ENCODE measurements around the gene CD6.

Gene CD6

DNA sequence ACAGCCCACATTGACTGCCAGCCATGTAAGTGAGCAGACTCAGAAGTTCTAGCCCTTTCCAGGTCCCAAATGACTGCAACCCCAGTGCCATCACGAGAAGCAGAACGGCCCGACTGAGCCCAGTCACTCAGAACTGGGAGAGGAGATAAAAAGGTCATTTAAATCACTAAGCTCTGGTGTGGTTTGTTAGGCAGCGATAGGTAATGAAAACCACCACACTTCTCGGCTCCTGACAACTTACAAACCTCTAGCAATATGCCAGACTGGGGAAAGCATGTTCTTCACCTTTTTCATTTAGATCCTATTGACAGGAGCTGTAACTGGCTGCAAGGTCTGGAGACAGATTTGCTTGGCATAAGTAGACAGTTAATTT lies 26.2 kb upstream of the CD6 start:
- DNase-seq (ENCODE audit: low read depth, low spot score): no peak
- TF ChIP-seq, protein P1, sequence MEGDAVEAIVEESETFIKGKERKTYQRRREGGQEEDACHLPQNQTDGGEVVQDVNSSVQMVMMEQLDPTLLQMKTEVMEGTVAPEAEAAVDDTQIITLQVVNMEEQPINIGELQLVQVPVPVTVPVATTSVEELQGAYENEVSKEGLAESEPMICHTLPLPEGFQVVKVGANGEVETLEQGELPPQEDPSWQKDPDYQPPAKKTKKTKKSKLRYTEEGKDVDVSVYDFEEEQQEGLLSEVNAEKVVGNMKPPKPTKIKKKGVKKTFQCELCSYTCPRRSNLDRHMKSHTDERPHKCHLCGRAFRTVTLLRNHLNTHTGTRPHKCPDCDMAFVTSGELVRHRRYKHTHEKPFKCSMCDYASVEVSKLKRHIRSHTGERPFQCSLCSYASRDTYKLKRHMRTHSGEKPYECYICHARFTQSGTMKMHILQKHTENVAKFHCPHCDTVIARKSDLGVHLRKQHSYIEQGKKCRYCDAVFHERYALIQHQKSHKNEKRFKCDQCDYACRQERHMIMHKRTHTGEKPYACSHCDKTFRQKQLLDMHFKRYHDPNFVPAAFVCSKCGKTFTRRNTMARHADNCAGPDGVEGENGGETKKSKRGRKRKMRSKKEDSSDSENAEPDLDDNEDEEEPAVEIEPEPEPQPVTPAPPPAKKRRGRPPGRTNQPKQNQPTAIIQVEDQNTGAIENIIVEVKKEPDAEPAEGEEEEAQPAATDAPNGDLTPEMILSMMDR (IDR thresholded peaks at IDR 0.05; ENCODE audit: low read depth, low read length): no peak
- H3K4me3 ChIP-seq (ENCODE audit: low read depth, low read length): no peak overlapping the region
- in situ Hi-C loops (cut with HindIII; ENCODE audit: low sequenced_read_pairs): no loop called here

DNA sequence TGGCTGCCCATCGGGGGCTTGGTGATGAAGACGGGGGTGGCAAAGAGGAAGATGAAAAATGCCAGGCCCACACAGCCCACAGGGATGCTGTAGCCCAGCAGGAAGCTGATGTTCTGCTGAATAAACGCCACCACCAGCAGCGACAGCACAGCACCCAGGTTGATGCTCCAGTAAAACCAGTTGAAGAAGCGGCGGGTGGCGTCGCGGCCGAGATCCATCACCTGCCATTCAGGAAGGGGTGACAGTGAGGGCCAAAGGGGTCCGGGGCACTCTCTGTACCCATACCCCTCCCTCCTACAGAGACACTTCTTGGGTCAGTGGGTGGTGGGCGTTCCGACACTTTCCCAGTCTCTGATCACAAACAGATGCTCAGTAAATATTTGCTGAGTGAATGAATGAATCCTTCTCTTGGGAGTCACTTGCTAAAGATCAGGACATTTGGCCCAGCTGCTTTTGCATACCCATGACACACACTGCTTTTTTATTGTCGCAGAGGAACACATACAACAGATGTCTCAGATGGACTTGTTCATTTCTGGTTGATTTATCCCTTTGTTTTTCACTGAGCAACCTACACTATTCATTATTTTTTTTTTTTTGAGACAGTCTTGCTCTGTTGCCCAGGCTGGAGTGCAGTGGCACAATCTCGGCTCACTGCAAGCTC lies 24.7 kb upstream of the CD6 start:
- DNase-seq (ENCODE audit: low read depth, low spot score): no peak
- H3K4me3 ChIP-seq (ENCODE audit: low read depth, low read length): no peak overlapping the region
- TF ChIP-seq, protein P1 (IDR thresholded peaks at IDR 0.05; ENCODE audit: low read depth, low read length): no peak
- in situ Hi-C loops (cut with HindIII; ENCODE audit: low sequenced_read_pairs): no loop called here

DNA sequence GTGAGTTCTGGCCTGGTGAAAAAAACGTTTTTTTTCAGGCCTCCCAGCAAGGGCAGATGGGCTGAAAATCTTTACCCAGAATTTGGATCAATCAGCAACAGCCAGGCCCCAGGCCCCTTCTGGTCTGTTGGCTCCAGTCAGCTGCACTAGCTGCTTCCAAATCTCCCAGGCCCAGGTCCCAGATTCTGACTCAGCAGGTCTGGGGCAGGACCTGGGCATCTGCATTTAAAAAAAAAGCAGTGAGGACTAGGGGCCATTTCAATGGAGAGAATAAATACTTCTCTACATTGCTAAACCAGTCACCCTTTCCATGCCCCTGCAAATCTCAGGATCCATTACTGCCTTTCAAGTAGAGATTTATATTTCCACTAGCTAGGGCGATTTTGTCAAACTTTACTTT lies 23.8 kb upstream of the CD6 start:
- H3K4me3 ChIP-seq (ENCODE audit: low read depth, low read length): no peak overlapping the region
- TF ChIP-seq, protein P1 (IDR thresholded peaks at IDR 0.05; ENCODE audit: low read depth, low read length): no peak
- no peak for DNase-seq (ENCODE audit: low read depth, low spot score)
- in situ Hi-C loops (cut with HindIII; ENCODE audit: low sequenced_read_pairs): no loop called here

DNA sequence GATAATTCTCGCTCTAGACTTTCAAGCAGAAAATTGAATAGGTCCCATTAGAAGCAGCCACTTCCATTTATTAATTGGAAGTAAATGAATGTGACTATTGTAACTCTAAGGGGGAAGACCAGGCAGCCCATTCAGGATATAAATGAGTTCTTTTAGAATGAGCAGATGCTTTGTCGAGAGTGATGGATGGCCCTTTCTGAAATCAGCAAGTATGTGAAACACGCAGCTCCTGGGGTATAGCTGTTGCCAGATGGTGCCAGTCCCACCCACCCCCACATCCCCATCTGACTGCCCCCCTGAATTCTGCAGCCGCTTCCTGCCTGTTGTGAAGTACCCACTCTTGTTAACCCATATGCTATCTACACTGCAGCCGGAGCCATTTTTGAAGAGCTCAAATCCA lies 23.2 kb upstream of the CD6 start:
- H3K4me3 ChIP-seq (ENCODE audit: low read depth, low read length): no peak overlapping the region
- TF ChIP-seq, protein P1 (IDR thresholded peaks at IDR 0.05; ENCODE audit: low read depth, low read length): no peak
- no peak for DNase-seq (ENCODE audit: low read depth, low spot score)
- in situ Hi-C loops (cut with HindIII; ENCODE audit: low sequenced_read_pairs): no loop called here

DNA sequence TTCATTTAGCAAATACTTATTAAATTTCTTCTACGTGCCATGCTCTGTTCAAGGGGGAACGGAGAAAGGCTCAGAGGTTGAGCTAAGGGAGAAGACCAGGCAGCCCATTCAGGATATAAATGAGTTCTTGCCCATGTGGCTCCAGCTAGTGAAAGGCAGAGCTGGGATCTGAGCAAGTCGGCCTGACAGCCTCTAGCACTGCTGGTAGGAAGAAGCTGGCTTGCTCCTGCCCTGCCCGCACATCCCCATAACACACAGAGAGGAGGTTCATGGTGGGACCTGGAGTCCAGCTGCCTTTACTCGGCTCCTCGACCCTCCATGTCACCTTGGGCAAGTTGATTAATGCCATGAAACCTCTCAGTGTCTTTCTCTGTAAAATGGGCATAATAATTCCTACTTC lies 21.5 kb upstream of the CD6 start:
- no peak overlapping the region for H3K4me3 ChIP-seq (ENCODE audit: low read depth, low read length)
- in situ Hi-C loops (cut with HindIII; ENCODE audit: low sequenced_read_pairs): no loop called here
- TF ChIP-seq, protein P1 (IDR thresholded peaks at IDR 0.05; ENCODE audit: low read depth, low read length): no peak
- no peak for DNase-seq (ENCODE audit: low read depth, low spot score)

DNA sequence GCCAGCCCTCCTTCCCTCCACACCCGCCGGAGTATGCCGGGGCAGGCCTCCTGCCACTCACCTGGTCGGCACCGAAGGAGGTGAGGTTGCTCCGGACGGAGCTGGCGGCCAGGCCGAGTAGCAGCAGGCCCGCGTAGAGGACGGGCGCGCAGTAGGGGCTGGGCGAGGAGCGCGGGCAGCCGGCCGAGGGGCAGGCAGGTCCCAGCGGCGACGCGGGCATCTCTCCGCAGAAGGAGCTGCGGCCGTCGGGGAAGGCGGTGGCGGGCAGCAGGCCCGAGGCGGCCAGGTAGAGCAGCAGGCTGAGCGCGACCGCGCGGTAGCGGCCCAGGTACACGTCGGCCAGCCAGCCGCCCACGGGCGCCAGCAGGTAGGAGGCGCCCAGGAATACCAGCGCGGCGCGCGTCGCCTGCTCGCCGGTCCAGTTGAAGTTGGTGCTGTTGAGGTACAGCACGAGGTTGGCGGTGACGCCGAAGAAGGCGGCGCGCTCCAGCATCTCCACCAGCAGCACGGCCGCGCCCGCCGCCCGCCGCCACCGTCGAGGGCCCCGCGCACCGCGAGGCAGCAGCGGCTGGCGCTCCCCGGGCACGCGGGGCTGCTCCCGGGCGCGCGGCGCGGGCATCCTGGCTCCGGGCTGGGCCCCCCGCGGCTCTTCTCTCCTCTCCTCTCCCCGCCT lies 20.4 kb upstream of the CD6 start:
- no peak for DNase-seq (ENCODE audit: low read depth, low spot score)
- TF ChIP-seq, protein P1 (IDR thresholded peaks at IDR 0.05; ENCODE audit: low read depth, low read length): no peak
- no peak overlapping the region for H3K4me3 ChIP-seq (ENCODE audit: low read depth, low read length)
- in situ Hi-C loops (cut with HindIII; ENCODE audit: low sequenced_read_pairs): no loop called here
